Osteocyte (in vitro differentiated cells): ENCODE results near the gene CTNNBIP1. TPM values are rescaled to one million over a fixed set of nuclear protein-coding genes. Genes with fewer than 3 reads are reported as not detected.

Source experiments
- DNase-seq: peaks from one replicate; pipeline ENCODE4 v3.0.0; 2021; ENCODE audit warnings: mixed read lengths; ENCODE audit not compliant: unreplicated experiment; ENCODE audit errors: extremely low spot score
- H3K27ac Mint-ChIP-seq: one replicate; pipeline ENCODE4 v1.8.0; 2021; ENCODE audit warnings: mild to moderate bottlenecking, mixed read lengths; ENCODE audit not compliant: unreplicated experiment
- H3K27me3 Mint-ChIP-seq: one replicate; pipeline ENCODE4 v1.8.0; 2021; ENCODE audit warnings: mixed read lengths; ENCODE audit not compliant: unreplicated experiment
- H3K36me3 Mint-ChIP-seq: one replicate; pipeline ENCODE4 v1.8.0; 2021; ENCODE audit warnings: mixed read lengths; ENCODE audit not compliant: unreplicated experiment
- H3K4me1 Mint-ChIP-seq: one replicate; pipeline ENCODE4 v1.8.0; 2021; ENCODE audit warnings: mixed read lengths; ENCODE audit not compliant: unreplicated experiment
- H3K4me3 Mint-ChIP-seq: one replicate; pipeline ENCODE4 v1.8.0; 2021; ENCODE audit warnings: mild to moderate bottlenecking, moderate library complexity, mixed read lengths; ENCODE audit not compliant: unreplicated experiment
- H3K9me3 Mint-ChIP-seq: one replicate; pipeline ENCODE4 v1.8.0; 2021; ENCODE audit warnings: mixed read lengths; ENCODE audit not compliant: unreplicated experiment
- total RNA-seq: library from RNA; stranded (reverse); gene quantifications from 2 replicates; pipeline ENCODE4 v1.2.1, GENCODE V29; 2021
- TF ChIP-seq, protein P1 (sequence below): fragments of 200-600 bp; sonication (generic); IDR thresholded peaks from 2 replicates; pipeline ENCODE4 v1.5.0; 2021; ENCODE audit warnings: antibody characterized with exemption, mild to moderate bottlenecking, moderate library complexity

The CTNNBIP1 gene
- total RNA-seq, 1 donor from 2014 or later: 27.6 TPM

DNA sequence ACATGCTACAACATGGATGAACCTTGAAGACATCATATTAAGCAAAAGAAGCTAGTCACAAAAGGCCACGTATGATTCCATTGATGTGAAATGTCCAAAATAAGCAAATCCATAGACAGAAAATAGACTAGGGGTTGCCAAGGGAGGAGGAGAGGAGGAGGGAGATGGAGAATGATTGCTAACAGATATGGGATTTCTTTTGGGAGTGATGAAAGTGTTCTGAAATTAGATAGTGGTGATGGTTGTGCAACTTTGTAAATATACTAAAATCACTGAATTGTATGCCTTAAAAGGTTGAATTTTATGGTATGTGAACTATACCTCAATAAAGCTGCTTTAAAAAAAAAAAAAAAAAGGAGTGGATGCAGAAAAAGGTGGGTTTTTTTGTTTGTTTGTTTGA, 93.9 kb downstream of the CTNNBIP1 start:
- no peaks in the 10 kb centered on the region for H3K9me3 Mint-ChIP-seq
- H3K27ac Mint-ChIP-seq: peak overlapping the region; percentile 59
- H3K27me3 Mint-ChIP-seq: no peaks in the 10 kb centered on the region
- DNase-seq: no peak
- peaks cover 41% of the 10 kb centered on the region for H3K4me1 Mint-ChIP-seq
- TF ChIP-seq, protein P1, sequence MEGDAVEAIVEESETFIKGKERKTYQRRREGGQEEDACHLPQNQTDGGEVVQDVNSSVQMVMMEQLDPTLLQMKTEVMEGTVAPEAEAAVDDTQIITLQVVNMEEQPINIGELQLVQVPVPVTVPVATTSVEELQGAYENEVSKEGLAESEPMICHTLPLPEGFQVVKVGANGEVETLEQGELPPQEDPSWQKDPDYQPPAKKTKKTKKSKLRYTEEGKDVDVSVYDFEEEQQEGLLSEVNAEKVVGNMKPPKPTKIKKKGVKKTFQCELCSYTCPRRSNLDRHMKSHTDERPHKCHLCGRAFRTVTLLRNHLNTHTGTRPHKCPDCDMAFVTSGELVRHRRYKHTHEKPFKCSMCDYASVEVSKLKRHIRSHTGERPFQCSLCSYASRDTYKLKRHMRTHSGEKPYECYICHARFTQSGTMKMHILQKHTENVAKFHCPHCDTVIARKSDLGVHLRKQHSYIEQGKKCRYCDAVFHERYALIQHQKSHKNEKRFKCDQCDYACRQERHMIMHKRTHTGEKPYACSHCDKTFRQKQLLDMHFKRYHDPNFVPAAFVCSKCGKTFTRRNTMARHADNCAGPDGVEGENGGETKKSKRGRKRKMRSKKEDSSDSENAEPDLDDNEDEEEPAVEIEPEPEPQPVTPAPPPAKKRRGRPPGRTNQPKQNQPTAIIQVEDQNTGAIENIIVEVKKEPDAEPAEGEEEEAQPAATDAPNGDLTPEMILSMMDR: no peak
- no peak overlapping the region for H3K4me3 Mint-ChIP-seq
- no peaks in the 10 kb centered on the region for H3K36me3 Mint-ChIP-seq

- Mint-ChIP-seq H3K27ac (peak overlapping the region; percentile 31), H3K27me3 (no peaks in the 10 kb centered on the region)
Observed at GRCh38 chr1:9815150-9815549, 94.9 kb downstream of the CTNNBIP1 start.

GRCh38 chr1:9814619-9815018, 95.5 kb downstream of the CTNNBIP1 start:
- Mint-ChIP-seq H3K9me3 (no peaks in the 10 kb centered on the region), H3K4me1 (peaks cover 38% of the 10 kb centered on the region), H3K36me3 (no peaks in the 10 kb centered on the region), H3K4me3 (no peak overlapping the region), H3K27me3 (no peaks in the 10 kb centered on the region), H3K27ac (peak overlapping the region; percentile 31)
- no peak for DNase-seq
- TF ChIP-seq, protein P1: no peak

More at GRCh38 chr1:9815150-9815549, 94.9 kb downstream of the CTNNBIP1 start:
- H3K4me3 Mint-ChIP-seq: no peak overlapping the region
- H3K36me3 Mint-ChIP-seq: no peaks in the 10 kb centered on the region
- no peak for DNase-seq
- no peaks in the 10 kb centered on the region for H3K9me3 Mint-ChIP-seq
- TF ChIP-seq, protein P1: no peak
- peaks cover 41% of the 10 kb centered on the region for H3K4me1 Mint-ChIP-seq

DNA sequence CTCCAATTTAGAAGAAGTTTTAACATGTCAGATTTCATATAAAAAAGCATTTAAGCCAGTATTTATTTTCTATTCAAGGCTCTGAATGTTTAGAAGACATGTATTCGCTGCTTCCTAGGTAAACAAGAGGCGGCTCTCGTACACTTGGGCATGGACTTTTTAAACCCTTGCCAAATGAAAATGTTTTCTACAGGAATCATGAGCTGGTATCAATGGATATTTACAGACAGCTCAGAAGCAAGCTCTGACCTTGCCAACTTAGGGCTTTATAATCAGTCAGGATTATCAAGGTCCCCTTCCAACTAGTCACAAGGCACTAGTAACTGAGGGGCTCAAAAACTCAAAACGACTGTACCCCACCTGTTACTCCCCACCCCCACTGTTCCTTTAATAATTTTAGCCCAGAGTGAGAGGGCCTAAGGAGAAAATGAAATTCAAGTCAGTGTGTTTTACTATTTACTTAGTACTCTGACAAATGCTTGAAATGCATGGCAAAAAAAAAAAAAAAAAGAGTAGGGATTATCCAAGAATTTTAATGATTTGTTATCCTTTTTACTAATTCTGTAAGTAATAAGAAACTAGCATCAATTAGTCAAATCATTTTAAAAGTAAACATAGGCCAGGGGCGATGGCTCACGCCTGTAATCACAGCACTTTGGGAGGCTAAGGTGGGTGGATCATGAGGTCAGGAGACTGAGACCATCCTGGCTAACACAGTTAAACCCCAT, 98.7 kb downstream of the CTNNBIP1 start:
- Mint-ChIP-seq H3K9me3 (no peaks in the 10 kb centered on the region), H3K27me3 (no peaks in the 10 kb centered on the region), H3K36me3 (no peaks in the 10 kb centered on the region), H3K4me1 (peaks cover 38% of the 10 kb centered on the region), H3K4me3 (no peak overlapping the region), H3K27ac (no peak overlapping the region)
- no peak for DNase-seq
- TF ChIP-seq, protein P1: no peak

GRCh38 chr1:9809100-9809510, 101.0 kb downstream of the CTNNBIP1 start:
- no peak for DNase-seq
- no peaks in the 10 kb centered on the region for H3K27me3 Mint-ChIP-seq
- H3K9me3 Mint-ChIP-seq: no peaks in the 10 kb centered on the region
- H3K4me1 Mint-ChIP-seq: peaks cover 31% of the 10 kb centered on the region
- H3K36me3 Mint-ChIP-seq: no peaks in the 10 kb centered on the region
- no peak overlapping the region for H3K4me3 Mint-ChIP-seq
- TF ChIP-seq, protein P1: no peak
- peak overlapping the region; percentile 10 for H3K27ac Mint-ChIP-seq
